Measurements from ENCODE around the gene BANF2. TPM values are rescaled to one million over a fixed set of nuclear protein-coding genes. Genes with fewer than 3 reads are reported as not detected.

BANF2 gene
- total RNA-seq, 1 donor from 2014 or later = not detected

DNA sequence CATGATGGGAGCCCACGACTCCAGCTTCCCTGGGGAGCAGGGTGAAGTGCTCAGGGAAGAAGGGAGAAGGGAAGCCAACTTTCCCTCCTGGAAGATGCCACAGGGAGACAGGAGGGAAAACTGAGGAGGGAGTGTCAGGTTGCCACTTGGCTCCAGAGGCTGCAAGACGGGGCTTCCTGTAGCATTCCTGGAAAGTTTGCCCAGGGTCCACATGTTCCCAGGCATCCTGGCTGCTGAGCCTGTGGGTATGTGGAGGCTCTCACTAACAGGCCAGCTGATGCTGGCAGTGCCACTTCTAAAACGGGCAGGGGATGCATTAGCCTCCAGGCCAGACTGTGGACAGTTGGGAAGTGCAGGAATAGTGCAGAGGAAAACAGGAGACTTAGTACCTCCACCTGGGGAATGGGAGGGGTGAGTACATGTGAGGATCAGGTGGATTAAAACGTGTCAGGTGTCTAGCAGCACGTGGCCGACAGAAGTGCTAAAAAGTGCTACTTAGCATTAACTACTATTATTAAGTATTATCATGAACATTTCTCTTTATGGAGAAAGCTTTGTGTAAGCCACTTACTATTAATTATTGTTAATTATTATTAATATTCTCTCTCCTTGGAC is 33.2 kb downstream of the BANF2 start:
- Histone ChIP-seq H3K4me2 (no peak overlapping the region), H3K4me3 (no peak overlapping the region), H3K36me3 (no peaks in the 10 kb centered on the region), H2AFZ (replicated peaks) (no peak overlapping the region), H3K4me1 (no peaks in the 10 kb centered on the region), H3K27ac (no peak overlapping the region), H3K9me3 (ENCODE audit: low read depth) (no peaks in the 10 kb centered on the region), H3K27me3 (no peaks in the 10 kb centered on the region), H3K9ac (no peak overlapping the region), H3F3A (ENCODE audit: low read depth) (no peaks in the 10 kb centered on the region), H3K79me2 (ENCODE audit: low read depth) (no peaks in the 10 kb centered on the region), H4K20me1 (ENCODE audit: low read depth) (no peaks in the 10 kb centered on the region)
- Mint-ChIP-seq H3K27ac (no peak overlapping the region), H3K36me3 (no peaks in the 10 kb centered on the region), H3K9me3 (peaks cover 14% of the 10 kb centered on the region), H3K27me3 (ENCODE audit: insufficient read depth, low read depth) (peaks cover 7% of the 10 kb centered on the region), H3K4me1 (peaks cover 13% of the 10 kb centered on the region), H3K4me3 (no peak overlapping the region)
- DNase-seq (ENCODE audit: low spot score) = no peak
- TF ChIP-seq EZH2phosphoT487 (IDR thresholded peaks at IDR 0.05) (no peak), EZH2 (IDR thresholded peaks at IDR 0.05) (no peak), CTCF (IDR thresholded peaks at IDR 0.05) (no peak)

DNA sequence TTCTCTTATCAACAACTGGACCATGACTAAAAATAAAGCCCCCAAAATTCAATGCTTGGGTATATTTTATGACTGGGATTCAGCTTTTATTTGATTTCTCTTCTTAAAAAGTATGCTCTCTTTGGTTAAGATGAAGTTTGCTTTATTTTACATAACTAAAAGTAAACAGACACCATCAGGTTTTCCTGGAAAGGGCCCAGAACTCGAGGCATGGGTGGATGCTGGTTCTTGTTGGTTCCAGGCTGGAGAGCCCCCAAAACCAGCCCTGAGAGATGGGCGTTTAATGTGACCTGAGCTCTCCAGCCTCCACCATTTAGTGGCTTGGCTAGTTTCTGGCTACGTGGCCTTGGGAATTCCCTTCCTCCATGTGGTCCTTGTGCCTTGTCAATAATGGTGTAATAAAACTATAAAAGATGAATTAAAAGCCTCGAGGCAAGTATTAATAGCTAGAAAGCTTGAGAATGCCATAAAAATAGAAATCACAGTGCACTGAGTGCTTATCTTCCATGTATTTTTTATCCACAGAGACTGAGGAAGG is 34.1 kb downstream of the BANF2 start:
- TF ChIP-seq EZH2 (IDR thresholded peaks at IDR 0.05) (no peak), EZH2phosphoT487 (IDR thresholded peaks at IDR 0.05) (no peak), CTCF (IDR thresholded peaks at IDR 0.05) (no peak)
- H3K4me3 ChIP-seq = no peak overlapping the region
- Mint-ChIP-seq H3K27ac (no peak overlapping the region), H3K4me1 (peaks cover 13% of the 10 kb centered on the region), H3K27me3 (ENCODE audit: insufficient read depth, low read depth) (peaks cover 8% of the 10 kb centered on the region), H3K36me3 (no peaks in the 10 kb centered on the region), H3K4me3 (no peak overlapping the region), H3K9me3 (peaks cover 18% of the 10 kb centered on the region)
- H3K27ac ChIP-seq = no peak overlapping the region
- no peaks in the 10 kb centered on the region for H3K9me3 ChIP-seq (ENCODE audit: low read depth)
- no peak overlapping the region for H2AFZ ChIP-seq (replicated peaks)
- H3K4me1 ChIP-seq = no peaks in the 10 kb centered on the region
- no peak overlapping the region for H3K4me2 ChIP-seq
- no peaks in the 10 kb centered on the region for H3K36me3 ChIP-seq
- no peak for DNase-seq (ENCODE audit: low spot score)
- no peaks in the 10 kb centered on the region for H3K27me3 ChIP-seq
- no peak overlapping the region for H3K9ac ChIP-seq
- H4K20me1 ChIP-seq (ENCODE audit: low read depth) = no peaks in the 10 kb centered on the region
- H3F3A ChIP-seq (ENCODE audit: low read depth) = no peaks in the 10 kb centered on the region
- H3K79me2 ChIP-seq (ENCODE audit: low read depth) = no peaks in the 10 kb centered on the region

DNA sequence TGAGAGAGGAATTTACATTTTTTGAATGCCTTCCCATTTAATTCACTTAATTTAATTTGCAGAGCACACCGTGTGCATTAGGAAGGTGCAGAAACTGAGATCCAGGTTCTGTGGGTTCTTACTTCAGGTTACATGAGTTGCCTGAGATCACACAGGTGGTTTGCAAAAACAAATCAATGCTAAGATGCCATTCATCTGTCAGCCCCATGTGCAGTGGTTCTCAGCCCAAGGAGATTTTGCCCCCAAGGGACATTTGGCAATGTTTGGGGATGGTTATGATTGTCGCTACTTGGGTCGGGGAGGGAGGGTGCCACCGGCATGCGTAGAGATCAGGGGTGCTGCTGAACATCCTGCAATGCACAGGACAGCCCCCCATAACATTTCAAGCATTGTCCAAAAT is 34.6 kb downstream of the BANF2 start:
- H3K27me3 ChIP-seq = no peaks in the 10 kb centered on the region
- no peaks in the 10 kb centered on the region for H3K36me3 Mint-ChIP-seq
- H3K27me3 Mint-ChIP-seq (ENCODE audit: insufficient read depth, low read depth) = peaks cover 10% of the 10 kb centered on the region
- H3K4me3 Mint-ChIP-seq = no peak overlapping the region
- no peaks in the 10 kb centered on the region for H3K9me3 ChIP-seq (ENCODE audit: low read depth)
- H3K79me2 ChIP-seq (ENCODE audit: low read depth) = no peaks in the 10 kb centered on the region
- H3K27ac Mint-ChIP-seq = no peak overlapping the region
- H4K20me1 ChIP-seq (ENCODE audit: low read depth) = no peaks in the 10 kb centered on the region
- H3K9me3 Mint-ChIP-seq = peaks cover 22% of the 10 kb centered on the region
- no peak overlapping the region for H3K4me3 ChIP-seq
- no peak for DNase-seq (ENCODE audit: low spot score)
- H3K4me1 Mint-ChIP-seq = peaks cover 13% of the 10 kb centered on the region
- H3F3A ChIP-seq (ENCODE audit: low read depth) = no peaks in the 10 kb centered on the region
- no peaks in the 10 kb centered on the region for H3K36me3 ChIP-seq
- H3K4me2 ChIP-seq = no peak overlapping the region
- no peak overlapping the region for H3K27ac ChIP-seq
- TF ChIP-seq CTCF (IDR thresholded peaks at IDR 0.05) (no peak), EZH2phosphoT487 (IDR thresholded peaks at IDR 0.05) (no peak), EZH2 (IDR thresholded peaks at IDR 0.05) (no peak)
- no peak overlapping the region for H2AFZ ChIP-seq (replicated peaks)
- H3K9ac ChIP-seq = no peak overlapping the region
- H3K4me1 ChIP-seq = no peaks in the 10 kb centered on the region
